ENCODE data around the gene CP.
"Not testable (repeated sequence)": the region's sequence is repeated elsewhere in the genome, so short reads cannot be mapped to it uniquely, and the experiment has no call there.

CP gene

DNA sequence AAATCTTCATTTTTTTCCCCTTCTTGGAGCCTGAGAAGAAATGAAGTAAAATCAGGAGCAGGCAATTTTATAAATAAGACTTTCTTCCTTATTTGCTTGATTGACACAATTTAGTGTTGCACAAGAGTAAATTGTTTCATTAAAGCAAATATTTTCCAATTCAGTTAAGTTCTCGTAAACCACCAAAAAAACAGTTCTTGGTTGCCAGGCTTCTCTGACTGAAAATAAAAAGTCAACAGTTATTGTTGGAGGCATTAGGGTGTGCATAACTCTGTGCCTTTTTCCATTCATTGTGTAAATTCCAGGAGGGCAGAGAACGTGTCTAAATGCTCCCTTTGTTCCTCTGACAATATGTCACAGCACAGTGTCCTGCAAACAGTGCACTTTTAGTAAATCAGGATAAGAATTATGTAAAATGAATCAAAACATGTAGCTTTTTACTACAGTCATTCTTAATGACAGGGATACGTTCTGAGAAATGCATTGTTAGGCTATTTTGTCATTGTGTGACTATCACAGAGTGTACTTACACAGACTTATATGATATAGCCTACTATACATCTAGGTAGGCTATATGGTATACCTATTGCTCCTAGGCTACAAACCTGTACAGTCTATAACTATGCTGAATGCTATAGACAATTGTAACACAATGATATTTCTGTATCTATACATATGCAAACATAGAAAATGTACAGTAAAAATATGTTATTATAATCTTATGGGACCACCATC is at the start of gene CP:
Gene CP, minus strand, starts transcription at position 47 of the 735 bp plus-strand sequence. Its CDS starts 37 bp downstream, at position 10.
- DNase-seq = no peak

DNA sequence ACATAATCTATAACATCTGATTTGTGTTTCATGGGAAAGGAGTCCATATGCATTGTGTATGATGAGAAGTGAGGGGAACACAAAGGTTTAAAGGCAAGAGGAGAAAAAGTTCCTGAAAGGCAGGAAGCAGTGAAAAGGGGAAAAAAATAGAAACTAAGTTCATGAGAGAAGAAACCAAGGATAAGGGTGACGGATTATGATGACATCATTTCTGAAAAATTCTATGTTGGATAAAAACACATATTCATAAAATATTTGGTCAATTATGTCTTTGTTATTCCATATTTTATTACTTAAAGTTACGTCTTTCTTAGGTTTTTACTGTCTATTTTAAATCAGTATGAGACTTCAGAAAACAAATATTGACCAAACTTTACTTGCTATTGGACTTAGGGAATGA is 48.6 kb upstream of the CP start:
- DNase-seq = no peak

DNA sequence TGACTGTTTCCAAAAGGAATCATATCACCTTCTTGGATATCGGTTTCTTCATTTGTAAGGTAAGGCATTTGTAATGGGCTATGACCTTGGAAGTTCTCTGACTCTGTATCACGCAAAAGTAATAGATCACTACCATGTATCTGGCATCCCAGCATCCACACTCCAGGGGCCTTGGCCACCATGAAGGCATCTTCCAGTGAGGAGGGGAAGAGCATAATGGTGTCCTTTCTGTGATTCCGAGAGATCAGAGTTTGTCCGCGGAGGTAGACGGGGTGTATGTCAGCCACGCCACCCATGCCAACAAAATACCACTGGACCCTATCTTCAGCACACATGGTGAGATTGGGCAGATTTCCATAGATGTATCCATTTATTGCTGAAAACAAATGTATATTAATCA is 48.1 kb upstream of the CP start:
- DNase-seq = no peak

DNA sequence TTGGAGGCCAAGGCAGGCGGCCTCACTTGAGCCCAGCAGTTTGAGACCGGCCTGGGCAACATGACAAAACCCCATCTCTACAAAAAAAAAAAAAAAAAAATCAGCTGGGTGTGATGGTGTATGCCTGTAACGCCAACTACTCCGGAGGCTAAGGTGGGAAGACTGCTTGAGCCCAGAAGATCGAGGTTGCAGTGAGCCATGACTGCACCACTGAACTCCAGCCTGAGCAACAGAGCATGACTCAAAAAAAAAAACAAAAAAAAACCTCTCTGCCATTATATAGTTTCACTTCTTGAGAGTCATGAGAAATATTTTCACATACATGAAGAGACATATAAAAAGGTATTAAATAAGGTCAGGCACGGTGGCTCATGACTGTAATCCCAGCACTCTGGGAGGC is 45.9 kb upstream of the CP start:
- DNase-seq = no peak

DNA sequence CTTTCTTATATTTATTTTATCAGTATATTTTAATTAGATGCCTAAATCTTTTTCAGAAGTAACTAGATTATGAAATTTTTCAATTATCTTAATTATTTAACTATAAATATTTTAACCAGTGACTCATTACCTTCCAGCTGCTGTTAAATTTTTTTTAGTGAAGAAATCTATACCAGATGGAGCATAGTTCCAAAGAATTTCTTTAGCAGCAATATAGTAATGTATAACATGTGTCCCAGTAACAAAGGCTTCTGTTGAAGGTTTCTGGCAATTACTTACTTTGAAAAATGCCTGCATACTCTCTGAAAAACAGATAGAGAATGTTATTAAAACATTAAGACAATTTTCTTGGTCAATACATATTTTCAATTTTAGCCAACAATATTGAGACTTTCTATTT is 45.1 kb upstream of the CP start:
- DNase-seq = no peak

DNA sequence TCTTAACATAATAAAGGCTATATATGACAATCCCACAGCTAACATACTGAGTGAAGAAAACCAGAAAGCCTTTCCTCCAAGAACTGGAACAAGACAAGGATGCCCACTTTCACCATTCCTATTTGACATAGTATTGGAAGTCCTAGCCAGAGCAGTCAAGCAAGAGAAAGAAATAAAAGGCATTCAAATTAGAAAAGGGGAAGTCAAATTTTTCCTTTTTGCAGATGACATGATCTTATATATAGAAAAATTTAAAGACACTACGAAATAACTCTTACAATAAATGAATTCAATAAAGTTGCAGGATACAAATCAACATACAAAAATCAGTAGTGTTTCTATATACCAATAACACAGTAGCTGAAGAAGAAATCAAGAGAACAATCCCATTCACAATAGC is 42.2 kb upstream of the CP start:
- DNase-seq = no peak

DNA sequence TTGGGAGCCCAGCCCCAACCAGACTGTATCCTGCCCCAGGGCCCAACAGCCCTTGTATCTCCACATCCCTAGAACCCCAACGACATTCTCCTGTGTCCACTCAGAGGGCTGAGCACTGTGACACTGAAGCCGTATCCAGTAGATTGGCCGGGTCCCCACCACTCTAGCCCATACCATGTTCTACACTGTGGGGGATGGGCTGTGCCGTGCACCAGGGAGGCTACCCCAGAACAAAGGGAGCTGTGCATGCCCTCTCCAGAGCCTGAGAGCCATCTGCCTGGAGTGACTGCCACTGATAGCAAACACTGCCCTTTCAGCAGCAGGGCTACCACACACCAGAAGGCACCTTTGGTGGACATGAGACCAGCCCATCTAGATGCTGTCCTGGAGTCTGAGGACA is 37.1 kb upstream of the CP start:
- no peak for DNase-seq

DNA sequence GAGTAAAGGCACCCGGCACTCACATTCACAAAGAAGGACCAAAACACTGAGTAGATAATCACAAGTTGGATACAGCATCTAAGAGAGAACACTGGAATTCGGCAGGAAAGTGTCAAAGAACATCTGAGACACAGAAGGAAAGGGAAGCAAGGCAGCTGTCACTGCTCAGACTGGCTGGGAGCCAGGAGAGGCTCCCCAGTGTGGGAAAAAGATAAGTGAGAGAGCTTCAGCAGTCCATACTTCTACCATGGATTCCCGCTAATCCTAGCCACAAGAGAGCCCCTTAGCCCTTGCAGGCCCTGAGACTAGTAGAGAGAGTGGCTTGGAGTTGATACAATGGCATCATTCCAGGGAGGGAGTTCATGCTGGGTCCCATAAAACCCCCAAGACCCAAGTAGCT is 36.7 kb upstream of the CP start:
- DNase-seq = no peak

DNA sequence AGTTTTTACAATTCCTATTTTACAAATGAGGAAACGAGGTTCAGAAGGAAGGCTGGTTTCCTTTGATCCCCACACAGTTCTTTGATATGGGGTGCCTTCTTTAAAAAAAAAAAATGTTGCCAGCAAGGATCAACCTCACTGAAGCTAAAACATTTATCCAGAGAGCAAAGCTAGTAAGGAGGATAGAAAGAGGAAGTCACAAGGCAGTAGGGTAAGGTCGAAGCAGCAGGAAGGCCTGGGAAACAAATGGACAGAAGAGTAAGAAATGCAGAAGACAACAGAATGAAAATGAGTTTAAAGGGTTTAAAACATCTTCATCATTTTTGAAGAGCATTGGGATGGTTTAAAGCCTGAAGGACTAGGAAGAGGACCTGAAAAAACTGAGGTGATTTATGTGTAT is 30.6 kb upstream of the CP start:
- DNase-seq = no peak

DNA sequence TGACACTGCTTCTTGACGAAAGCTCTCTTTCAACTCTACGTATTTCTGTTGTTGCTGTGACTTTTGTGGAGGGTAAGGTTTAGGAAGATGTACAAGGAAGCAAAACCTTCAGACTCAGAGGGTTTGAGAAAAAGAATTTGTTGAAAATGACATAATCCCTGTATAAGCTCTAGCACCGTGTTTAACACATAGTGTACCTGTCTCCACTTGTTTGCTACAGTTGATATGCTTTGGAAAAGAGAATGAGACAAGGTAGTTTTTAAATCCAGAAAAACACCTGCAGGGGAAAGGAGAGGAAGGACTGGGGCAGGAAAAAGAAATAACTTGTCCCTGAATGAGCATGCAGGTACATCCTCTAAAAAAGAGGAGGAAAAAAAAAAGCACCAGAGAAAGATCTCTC is 29.6 kb upstream of the CP start:
- DNase-seq = no peak

DNA sequence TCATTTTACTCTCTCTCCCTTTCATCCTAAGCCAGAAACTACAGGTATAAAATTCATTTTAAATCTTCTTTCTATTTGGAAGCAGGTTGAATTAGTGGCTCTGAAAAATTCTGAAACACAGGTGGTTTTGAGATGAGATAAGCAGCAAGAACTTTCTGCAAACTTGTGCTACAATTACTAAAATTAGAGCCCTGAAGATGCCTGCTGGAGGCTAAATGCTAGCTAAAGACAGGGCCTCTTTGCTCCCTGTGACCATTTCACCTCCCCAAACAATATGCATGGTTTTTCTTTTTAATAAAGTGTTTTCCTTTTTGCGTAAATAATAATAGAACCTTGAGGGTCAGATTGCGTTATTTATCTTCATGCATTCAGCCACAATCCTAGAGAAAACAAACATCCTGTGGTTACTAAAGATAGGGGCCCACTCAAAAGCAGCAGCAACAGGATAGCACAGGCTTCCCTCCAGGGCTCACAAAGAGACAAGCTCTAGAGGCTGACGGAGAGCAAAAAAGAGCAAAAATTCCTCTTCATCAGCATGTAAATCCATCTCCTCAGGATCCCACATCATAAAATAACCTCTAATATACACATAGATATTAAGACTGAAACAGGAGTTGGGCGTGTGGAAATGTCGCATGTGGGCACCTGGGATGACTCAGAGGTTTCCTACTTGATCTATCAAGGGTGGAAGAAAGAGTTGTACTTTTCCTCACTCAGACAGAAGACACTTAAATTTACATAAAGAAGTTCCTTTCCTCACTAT is 26.5 kb upstream of the CP start:
- no peak for DNase-seq

DNA sequence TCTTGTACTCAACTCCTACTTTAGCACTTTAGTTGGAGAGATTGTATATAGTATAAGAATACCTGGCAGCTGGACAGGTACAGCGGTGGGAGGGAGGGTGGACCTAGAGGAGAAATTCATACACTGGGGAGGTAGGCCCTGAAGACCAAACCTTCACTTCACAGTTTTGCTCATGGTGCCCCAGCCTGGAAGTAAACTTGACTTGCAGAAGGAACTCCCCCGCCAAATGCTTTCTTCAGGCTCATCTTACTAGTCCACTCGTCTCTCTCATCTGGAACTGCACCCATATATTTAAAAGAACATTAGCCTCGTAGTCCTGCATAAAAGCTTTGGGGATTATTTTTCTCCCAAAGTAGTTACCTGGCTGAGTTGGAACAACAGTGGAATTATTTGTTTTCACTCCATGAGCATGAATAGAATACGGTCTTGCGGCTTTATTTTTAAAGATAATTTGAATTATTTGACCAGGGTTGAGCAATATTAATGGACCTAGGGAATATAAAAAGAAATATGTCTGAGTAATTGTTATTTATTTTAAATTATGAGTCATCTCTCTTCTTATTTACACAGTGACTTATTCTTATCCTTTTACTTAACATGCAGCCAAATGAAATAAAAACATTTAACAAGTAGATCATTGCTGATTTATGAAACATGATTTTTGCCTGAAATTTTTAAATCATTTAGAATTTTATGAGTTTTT is 25.5 kb upstream of the CP start:
- DNase-seq = no peak

DNA sequence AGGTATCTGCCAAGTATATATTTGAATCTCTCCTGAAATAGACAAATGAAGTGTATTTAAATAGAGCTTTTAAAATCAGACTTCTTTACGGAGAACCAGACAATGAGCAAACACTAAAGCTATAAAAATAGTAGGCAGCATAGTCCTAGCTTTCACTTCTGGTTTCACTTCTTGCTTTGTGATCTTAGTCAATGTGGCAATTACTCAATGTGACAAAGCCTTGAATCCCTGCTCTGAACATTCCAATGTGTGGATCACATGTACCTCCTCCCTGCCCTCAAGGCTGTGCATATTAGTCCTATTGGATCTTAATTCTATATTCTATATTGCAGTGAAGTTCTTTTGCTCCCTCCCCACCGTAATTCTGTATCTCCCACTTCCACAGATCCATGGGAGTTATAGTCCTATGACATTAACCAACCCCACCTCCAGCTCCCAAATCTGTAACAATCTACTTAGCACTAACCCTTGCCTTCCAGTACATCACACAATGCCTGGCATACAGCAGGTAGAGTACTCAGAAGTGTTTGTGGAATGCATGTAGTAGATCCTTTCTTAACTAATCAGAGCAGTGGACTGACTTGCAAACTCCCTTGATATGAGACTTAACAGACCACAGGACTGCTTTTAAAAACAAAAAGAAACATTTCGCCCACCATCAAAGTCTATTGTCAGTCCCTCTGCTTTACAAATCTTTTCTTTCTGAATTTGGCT is 24.3 kb upstream of the CP start:
- DNase-seq = no peak

DNA sequence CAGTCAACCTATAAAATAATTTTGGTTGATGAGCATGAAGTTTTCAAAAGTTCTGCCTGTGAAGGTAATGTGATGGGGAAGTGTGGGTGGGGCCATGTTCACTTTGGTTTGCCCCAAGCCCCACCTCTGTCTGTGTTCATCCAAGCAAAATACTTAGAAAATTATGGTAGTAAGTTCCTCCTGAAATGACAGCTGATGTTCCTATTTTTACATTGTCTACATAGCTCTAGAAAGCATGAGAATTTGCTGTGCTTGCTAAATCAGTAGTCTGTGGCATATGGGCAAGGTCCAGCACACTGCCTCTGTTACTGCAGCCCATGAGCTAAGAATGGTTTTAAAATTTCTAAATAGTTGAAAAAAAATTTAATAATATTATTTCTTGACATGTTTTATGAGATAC is 21.9 kb upstream of the CP start:
- no peak for DNase-seq

DNA sequence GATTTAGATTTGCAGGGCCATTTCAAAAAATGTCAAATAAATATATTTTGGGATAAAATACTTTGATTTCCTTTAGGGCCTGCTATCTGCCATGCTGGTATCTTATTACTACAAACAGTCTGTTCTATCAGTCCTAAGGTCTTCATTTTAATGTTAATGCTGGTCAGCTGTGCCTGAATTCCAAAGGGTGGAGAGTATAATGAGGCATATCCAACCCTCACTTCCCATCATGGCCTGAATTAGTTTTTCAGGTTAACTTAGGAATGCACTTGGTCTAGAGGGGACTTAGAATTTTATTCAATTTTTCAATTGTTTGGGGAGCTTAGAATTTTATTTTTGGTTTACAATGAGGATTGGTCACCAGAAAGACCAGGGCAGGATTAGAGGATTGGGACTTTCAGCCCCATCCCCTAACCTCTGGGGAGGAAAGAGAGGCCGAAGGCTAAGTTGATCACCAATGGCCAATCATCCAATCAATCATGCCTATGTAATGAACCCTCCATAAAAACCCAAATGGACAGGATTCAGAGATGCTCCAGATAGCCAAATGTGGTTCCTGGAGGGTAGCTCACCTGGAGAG is 17.8 kb upstream of the CP start:
- no peak for DNase-seq

DNA sequence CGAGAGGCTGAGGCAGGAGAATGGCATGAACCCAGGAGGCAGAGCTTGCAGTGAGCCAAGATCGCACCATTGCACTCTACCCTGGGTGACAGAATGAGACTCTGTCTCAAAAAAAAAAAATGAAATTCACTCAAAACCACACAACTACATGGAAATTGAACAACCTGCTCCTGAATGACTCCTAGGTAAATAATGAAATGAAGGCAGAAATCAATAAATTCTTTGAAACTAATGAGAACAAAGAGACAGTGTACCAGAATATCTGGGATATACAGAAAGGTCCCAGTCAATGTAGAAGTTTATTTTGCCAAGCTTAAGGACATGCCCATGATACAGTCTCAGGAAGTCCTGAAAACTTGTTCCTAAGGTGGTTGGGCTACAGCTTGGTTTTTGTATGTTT is 16.6 kb upstream of the CP start:
- DNase-seq = not testable (repeated sequence)

DNA sequence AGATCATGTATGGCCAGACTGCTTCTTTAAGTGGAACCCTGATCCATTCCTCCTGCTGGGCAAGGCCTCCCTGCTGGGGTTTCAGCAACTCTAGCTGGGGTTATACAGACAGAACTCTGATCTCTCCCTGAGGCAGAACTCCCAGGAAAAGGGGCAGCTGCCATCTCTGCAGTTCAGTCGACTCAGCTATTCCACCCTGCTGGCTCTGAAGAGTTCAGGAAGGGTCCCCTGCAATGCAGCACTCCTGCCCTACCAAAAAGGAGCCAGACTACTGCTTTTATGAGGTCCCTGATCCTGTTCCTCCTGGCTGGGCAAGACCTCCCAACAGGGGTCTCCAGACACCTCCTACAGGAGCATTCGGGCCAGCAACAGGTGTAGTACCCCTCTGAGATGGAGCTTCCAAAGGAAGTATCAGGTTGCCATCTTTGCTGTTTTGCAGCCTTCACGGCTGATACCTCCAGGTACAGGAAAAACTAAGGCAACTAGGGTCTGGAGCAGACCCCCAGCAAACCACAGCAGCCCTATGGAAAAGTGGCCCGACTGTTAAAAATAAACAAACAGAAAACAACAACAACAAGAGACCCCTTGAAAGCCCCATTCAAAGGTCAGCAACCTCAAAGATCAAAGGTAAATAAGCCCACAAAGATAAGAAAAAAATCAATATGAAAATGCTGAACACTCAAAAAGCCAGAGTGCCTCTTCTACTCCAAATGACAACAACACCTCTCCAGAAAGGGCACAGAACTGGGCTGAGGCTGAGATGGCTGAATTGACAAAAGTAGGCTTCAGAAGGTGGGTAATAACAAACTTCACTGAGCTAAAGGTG is 14.2 kb upstream of the CP start:
- DNase-seq = no peak

DNA sequence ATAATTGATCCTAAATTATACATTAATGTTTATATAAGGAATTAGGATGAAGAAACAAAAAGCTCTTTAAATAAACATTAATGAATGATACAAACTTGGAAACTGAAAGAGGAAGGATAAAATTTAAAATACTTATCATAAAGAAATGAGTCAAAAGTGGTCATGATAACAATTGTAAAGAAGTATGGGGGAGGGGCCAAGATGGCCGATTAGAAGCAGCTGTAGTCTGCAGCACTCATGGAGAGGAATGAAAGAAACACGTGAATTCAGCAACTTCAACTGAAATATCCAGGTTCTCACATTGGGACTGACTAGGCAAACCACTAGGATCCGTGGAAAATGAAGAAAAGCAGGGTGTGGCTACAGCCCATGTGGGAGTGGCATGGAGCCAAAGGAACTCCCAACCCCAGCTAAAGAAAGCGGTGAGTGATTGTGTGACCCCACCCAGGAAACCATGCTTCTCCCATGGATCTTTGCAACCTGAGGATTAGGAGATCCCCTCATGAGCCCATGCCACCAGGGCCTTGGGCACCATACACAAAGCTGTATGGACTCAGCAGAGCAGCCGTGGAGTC is 13.1 kb upstream of the CP start:
- no peak for DNase-seq

DNA sequence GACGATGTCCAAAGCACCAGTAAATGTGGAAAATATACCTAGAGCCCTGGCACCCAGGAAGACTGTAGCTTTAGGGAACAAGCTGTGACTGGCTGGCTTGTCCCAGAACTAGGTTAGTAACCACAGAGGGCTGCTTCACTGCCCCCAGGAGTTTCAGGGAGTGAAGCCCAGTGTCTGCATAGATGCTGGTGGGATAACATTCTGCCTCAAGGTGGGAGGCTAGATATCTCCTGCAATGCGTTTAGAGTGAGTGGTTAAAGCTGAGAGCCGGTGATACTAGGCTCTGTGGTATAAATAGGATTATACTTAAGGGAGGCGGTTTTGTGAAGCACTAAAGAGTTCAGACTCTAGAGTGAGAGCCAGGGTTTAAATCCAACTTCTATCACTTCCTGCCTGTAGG is 11.7 kb upstream of the CP start:
- DNase-seq = no peak

DNA sequence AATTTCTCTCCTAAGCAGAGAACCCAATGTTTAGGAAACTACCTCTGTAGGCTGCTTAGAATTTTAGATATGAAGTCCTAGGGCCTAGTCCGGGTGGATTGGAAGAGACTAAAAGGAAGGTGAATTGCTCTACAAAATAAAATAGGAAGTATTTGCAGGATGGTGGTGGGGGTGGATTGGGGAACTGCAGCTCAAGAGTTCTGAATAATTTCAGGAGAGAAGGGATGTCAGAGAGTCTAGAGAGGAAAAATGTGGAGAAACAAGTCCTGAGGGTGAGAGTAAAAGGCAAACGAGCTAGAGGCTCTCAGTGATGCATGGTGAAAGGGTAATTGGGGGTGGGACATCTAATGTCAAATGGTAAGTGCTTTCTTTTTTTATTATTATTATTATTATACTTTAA is 10.2 kb upstream of the CP start:
- DNase-seq = no peak

DNA sequence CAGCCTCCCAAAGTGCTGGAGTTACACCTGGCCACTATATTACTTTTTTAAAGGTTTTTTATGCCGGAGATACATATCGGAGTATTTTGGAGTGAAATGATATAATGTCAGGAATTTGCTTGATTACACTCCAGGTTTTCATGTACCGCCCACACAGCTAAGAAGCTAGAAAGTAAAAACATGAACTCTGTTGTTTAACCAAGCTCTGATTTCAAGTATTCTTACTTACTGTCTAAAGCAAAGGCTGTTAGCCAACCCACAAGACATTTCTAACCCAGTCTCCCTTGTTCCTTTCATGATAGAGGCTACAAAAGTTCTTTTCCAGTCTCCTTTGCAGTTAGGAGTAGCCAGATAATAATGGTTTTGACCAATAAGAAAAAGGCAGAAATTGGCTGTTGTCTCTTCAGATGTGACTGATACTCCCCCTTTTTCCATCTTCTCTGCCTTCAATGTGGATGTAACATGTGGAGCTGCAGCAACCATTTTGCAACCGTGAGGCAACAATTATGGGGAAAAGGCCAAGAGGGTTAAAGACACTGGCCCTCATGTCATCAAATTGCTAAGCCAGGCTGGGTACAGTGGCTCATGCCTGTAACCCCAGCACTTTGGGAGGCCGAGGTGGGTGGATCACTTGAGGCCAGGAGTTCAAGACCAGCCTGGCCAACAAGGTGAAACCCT is 6.1 kb upstream of the CP start:
- DNase-seq = no peak
